Tibial artery (tissue), 4 donors: Measurements from ENCODE around the gene F8.
"Not testable (repeated sequence)": the region's sequence is repeated elsewhere in the genome, so short reads cannot be mapped to it uniquely, and the experiment has no call there.

ENCODE experiments used
- DNase-seq, 2 donors: peaks; one replicate each; pipeline ENCODE4 v3.0.0-alpha.2; 2019
- H3K27ac ChIP-seq, 2 donors: fragments of 200-600 bp; sonication (generic) in 1 of 2; 1 replicate in 1 of 2; 2 replicates in 1 of 2; pipeline ENCODE4 v1.5.1; 2018 to 2019; ENCODE audit warnings: mild to moderate bottlenecking in 1 of 2
- H3K27me3 ChIP-seq, 2 donors: fragments of 200-600 bp; sonication (generic) in 1 of 2; one replicate each; pipeline versions ENCODE4 v1.5.1 to v1.6.0; 2016 to 2019
- H3K36me3 ChIP-seq, 3 donors: fragments of 200-600 bp; sonication (generic) in 2 of 3; one replicate each; pipeline ENCODE4 v1.5.1; 2016 to 2019; ENCODE audit warnings: mild to moderate bottlenecking in 2 of 3
- H3K4me1 ChIP-seq, 4 donors: fragments of 200-600 bp; sonication (generic) in 2 of 4; 1 replicate in 3 of 4; 2 replicates in 1 of 4; pipeline ENCODE4 v1.5.1; 2016 to 2019
- H3K4me3 ChIP-seq, 2 donors: fragments of 200-600 bp; sonication (generic) in 1 of 2; 1 replicate in 1 of 2; 2 replicates in 1 of 2; pipeline ENCODE4 v1.5.1; 2018 to 2019; ENCODE audit warnings: mild to moderate bottlenecking in 2 of 2
- H3K9me3 ChIP-seq, 3 donors: fragments of 200-600 bp; sonication (generic) in 1 of 3; one replicate each; pipeline ENCODE4 v1.5.1; 2016 to 2019
- CTCF ChIP-seq, 2 experiments: fragments of 200-600 bp in 1 of 2; fragments of 450-650 bp in 1 of 2; IDR thresholded peaks; one replicate each; pipeline ENCODE4 v1.5.1; 2017 to 2019; ENCODE audit warnings: antibody characterized with exemption in 2 of 2, mild to moderate bottlenecking in 1 of 2, moderate library complexity in 1 of 2
- intact Hi-C: fragments of 100-400 bp; cut with DNase I; formaldehyde crosslinking; loops from one replicate; pipeline ENCODE4 v1.15.0; 2023; ENCODE audit warnings: low total_unique reads

Gene F8

GRCh38 chrX:154833746-154834274, 188.7 kb downstream of the F8 start:
- no peak for TF ChIP-seq CTCF (IDR thresholded peaks at IDR 0.05)
- no peak overlapping the region for H3K4me3 ChIP-seq
- H3K4me1 ChIP-seq = no peaks in the 10 kb centered on the region
- intact Hi-C loops = no loop called here
- H3K27ac ChIP-seq = no peak overlapping the region
- H3K36me3 ChIP-seq = no peaks in the 10 kb centered on the region
- H3K9me3 ChIP-seq = no peaks in the 10 kb centered on the region
- DNase-seq = no peak
- H3K27me3 ChIP-seq = no peaks in the 10 kb centered on the region

GRCh38 chrX:154829926-154830442, 192.5 kb downstream of the F8 start:
- Histone ChIP-seq H3K27me3 (no peaks in the 10 kb centered on the region), H3K27ac (no peak overlapping the region), H3K4me3 (no peak overlapping the region), H3K36me3 (no peaks in the 10 kb centered on the region), H3K4me1 (no peaks in the 10 kb centered on the region), H3K9me3 (no peaks in the 10 kb centered on the region)
- no peak for TF ChIP-seq CTCF (IDR thresholded peaks at IDR 0.05)
- intact Hi-C loops = no loop called here
- DNase-seq = no peak

GRCh38 chrX:154829134-154829533, 193.4 kb downstream of the F8 start:
- Histone ChIP-seq H3K9me3 (no peaks in the 10 kb centered on the region), H3K4me3 (no peak overlapping the region), H3K36me3 (no peaks in the 10 kb centered on the region), H3K4me1 (no peaks in the 10 kb centered on the region), H3K27me3 (no peaks in the 10 kb centered on the region), H3K27ac (no peak overlapping the region)
- intact Hi-C loops = no loop called here
- TF ChIP-seq CTCF (IDR thresholded peaks at IDR 0.05) = no peak
- no peak for DNase-seq

GRCh38 chrX:154828016-154828408, 194.5 kb downstream of the F8 start:
- no peak for DNase-seq
- Histone ChIP-seq H3K27ac (no peak overlapping the region), H3K27me3 (no peaks in the 10 kb centered on the region), H3K9me3 (no peaks in the 10 kb centered on the region), H3K4me1 (no peaks in the 10 kb centered on the region), H3K4me3 (no peak overlapping the region), H3K36me3 (no peaks in the 10 kb centered on the region)
- no peak for TF ChIP-seq CTCF (IDR thresholded peaks at IDR 0.05)
- intact Hi-C loops = no loop called here

- no peak for DNase-seq
- no peak overlapping the region for H3K27ac ChIP-seq
- no peaks in the 10 kb centered on the region for H3K36me3 ChIP-seq
- H3K9me3 ChIP-seq = no peaks in the 10 kb centered on the region
- TF ChIP-seq CTCF (IDR thresholded peaks at IDR 0.05) = no peak
- H3K4me3 ChIP-seq = no peak overlapping the region
- intact Hi-C loops = no loop called here
- no peaks in the 10 kb centered on the region for H3K4me1 ChIP-seq
- H3K27me3 ChIP-seq = no peaks in the 10 kb centered on the region
These were observed 195.1 kb downstream of the F8 start for GRCh38 chrX:154827194-154828015.

GRCh38 chrX:154825586-154825985, 196.9 kb downstream of the F8 start:
- intact Hi-C loops = not testable (repeated sequence)

More at GRCh38 chrX:154825586-154825985, 196.9 kb downstream of the F8 start:
- not testable (repeated sequence) for H3K4me1 ChIP-seq, H3K27ac ChIP-seq, DNase-seq, H3K27me3 ChIP-seq, H3K4me3 ChIP-seq, H3K9me3 ChIP-seq, H3K36me3 ChIP-seq
